ENCODE results near the gene LRP8.
A peak's percentile ranks its signal among the peaks of the same experiment; 100 is the strongest.
"Not testable (repeated sequence)": the region's sequence is repeated elsewhere in the genome, so short reads cannot be mapped to it uniquely, and the experiment has no call there.

Gene LRP8

DNA sequence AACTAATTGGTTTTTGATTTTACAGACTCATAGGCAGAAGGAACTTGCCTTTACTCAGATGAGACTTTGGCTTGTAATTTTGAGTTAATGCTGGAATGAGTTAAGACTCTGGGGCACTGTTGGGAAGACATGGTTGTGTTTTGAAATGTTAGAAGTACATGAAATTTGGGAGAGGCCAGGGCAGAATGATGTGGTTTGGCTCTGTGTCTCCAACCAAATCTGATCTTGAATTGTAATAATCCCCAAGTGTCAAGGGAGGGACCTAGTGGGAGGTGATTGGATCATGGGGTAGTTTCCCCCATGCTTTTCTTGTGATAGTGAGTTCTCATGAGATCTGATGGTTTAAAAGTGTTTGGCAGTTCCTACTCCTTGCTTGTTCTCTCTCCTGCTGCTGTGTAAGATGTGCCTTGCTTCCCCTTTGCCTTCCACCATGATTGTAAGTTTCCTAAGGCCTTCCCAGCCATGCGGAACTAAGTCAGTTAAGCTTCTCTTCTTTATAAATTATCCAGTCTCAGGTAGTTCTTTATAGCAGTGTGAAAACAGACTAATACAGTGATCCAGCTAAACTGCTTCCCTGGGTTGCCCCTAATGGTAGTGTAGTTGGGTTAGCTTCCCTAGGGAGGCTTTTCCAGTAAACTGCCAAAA lies 121.0 kb downstream of the LRP8 start:
- no peak for DNase-seq

DNA sequence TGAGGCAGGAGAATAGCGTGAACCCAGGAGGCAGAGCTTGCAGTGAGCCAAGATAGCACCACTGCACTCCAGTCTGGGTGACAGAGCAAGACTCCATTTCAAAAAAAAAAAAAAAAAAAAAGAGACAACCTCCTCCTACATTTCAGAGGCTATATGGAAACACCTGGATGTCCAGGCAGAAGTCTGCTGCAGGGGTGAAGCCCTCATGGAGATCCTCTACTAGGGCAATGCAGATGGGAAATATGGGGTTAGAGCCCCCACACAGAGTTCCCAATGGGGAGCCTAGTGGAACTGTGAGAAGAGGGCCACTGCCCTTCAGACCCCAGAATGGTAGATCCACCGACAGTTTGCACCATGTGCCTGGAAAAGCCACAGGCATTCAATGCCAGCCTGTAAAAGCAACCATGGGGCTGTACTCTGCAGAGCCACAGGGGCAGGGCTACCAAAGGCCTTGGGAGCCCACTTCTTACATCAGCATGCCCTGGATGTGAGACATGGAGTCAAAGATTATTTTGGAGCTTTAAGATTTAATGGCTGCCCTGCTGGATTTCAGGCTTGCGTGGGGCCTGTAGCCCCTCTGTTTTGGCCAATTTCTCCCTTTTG lies 121.7 kb downstream of the LRP8 start:
- DNase-seq: not testable (repeated sequence)

DNA sequence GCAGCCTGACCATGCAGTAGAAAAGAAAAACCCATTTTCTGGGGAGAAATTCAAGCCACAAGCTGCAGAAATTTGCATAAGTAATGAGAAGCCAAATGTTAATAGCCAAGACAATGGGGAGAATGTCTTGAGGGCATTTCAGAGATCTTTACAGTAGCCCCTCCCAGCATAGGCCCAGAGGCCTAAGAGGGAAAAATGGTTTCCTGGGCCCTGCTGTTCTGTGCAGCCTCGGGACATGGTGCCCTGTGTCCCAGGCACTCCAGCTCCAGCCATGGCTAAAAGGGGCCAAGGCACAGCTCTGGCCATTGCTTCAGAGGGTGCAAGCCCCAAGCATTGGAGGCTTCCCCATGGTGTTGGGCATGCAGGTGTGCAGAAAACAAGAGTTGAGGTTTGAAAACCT lies 122.4 kb downstream of the LRP8 start:
- DNase-seq: not testable (repeated sequence)

DNA sequence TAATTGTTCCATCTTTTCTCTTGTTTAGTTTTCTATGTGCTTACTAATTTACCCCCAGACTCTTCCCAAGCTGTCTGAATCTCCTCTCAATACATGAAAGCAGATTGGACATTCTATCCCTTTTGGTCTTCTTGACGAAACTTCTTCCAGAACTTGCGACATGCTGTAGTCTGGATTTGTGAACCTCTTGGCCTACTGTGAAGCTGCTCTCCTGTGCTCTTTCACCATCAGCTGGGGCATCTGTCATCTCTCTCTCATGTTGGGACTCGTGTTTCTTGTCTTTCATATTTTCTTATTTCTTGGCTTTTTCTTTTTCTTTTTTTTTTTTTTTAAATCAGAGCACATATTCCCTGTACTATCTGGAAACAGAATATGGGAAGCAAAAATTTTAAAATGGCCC lies 124.4 kb downstream of the LRP8 start:
- no peak for DNase-seq

DNA sequence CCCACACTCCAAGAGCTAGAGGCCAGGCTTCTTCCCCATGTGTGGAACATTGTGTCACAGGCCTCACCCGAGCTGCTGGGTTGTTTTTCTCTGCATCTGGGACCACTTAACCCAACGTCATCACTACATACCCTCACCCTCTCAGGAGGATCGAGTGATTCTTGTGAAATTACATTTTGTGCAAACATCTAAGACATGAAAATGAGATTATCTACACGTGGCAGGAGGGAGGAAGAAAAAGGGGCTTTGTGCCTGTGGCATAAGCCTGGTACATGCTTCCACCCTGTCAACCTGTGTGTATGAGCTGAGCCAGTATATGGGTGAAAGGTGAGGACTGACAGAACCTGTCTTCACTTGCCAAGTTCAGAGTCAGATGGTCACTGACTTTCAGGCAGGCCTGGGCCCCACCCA lies 129.6 kb downstream of the LRP8 start:
- DNase-seq: no peak

DNA sequence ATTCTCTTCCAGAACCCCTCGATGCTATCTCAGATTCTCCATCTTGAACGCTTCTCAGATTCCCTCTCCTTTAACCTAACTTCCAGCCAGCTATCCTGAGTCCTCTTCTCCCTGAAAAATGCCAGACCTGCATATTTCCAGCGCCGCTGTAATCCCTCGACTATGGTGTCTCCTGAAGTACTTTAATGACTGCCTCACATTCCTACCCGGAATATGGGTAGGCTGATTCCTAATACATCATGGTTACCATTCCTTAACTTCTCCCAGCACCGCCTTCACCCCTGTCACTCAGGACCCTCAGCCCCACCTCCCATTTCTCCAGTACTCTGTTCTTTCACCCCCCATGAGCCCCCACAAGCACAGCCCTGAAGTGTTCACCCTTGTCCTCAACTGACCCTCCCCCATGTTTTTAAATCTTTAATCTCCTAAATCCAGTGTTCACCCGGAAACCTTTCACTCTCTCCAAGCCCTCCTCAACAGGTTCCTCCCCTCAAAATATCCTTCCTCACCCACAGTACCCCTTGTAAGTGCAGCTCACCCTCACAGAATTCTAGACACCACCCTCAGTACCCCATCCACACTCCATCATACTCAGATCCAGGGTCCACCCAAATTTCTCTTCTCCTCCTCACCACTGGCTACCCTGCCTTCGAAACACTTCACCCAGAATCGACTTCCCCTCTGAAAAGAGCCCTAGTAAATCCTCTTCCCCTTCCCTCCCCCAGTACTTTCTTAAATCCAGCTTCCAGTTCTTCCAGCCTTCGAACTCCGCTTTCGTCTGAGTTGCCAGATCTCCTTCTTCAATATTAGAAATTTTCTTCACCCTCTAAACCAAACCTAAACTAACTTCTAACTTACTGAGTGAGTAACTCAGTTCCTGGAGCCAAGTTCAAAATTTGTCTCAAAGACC lies 130.3 kb downstream of the LRP8 start:
- DNase-seq: no peak

DNA sequence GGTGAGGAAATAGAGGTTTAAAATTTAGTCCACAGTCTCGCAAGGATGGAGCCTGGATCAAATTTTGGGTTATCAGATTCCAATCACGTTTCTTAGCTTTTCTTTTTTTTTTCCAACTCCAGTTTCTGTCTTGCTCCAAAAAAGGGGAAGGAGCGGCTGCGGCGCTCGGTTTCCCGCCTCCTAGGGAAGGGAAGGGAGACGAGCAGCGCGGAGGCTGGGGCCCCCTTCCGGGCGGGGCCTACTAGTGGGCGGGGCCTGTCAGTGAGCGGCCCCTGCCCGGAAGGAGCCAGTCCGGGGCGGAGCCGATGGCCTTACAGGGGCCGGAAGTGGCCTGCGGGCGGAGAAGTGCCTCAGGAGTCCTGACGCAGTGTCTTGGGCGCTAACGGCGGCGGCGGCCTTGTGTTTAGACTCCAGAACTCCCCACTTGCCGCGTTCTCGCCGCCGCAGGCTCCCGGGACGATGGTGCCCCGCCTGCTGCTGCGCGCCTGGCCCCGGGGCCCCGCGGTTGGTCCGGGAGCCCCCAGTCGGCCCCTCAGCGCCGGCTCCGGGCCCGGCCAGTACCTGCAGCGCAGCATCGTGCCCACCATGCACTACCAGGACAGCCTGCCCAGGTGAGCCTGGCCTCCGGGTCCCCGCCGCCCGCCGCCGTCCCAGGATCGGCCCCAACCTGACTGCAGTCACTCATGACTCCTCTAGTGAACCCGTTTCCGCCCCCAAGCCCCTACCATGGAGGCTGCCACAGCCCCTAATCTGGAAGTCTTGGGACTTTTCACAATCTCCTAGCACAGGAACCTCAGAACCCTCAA lies 131.2 kb downstream of the LRP8 start, which contains the start of gene CPT2:
Gene CPT2, plus strand, starts transcription at position 340 of the 806 bp plus-strand sequence. Its CDS starts 120 bp downstream, at position 460.
- DNase-seq: peak; percentile 94

DNA sequence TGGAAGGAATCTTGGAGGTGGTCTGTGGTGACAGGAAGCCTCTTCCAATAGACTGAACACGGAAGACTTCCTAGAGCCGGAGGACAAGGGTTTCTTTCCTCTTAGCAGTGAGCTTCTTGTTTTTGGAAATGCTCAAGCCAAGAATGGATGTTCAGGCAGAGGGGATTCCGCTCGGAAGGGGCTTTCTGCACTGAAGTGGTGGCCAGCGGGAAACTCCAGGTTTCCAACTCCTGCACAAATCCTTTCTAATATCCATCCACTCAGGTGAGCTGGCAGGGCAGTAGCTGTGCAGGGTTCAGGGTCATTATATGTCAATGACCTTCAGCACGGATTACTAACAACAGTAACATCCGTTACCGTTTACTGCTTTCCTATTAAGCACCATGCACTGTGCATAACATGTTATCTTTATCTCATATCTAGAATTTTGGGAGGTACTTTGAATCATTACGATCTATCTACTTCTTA lies 131.8 kb downstream of the LRP8 start:
- DNase-seq: no peak

DNA sequence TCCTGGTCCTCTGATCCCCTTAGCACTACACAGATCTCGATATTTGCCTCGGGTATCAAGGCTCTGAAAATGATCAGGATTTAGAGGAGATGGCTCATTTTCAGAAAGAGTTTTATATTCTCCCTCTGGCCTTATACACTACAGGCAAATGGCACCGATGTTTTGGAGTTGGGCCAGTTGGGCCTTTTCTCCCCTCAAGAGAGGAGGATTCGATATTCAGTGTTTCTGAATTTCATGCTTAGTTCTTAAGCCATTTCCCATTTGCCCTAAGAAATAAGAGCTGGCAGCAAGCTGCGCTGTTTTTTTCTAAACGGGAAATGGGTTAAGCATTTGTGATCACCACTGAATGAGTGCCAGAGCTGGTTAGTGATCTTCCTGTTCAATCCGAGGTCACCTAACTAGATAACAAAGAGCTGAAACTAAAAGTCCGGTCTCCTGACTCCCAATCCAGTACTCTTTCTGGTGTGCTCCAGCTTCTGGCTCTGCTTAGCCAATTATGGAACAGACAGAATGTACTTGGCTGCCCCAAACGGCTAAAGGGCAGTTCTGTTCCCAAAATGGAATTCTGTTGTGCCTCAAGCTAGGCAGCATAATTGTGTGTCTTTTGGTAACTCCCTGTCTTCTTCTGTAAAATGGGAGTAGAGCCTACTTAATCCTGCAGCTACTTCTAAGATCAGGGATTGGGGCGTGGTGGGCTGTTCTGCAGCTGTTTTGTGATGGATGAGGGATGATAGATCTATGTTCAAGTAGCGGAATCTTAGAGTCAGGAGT lies 132.4 kb downstream of the LRP8 start:
- DNase-seq: no peak

Data from activated CD8-positive, alpha-beta memory T cell treated with anti-CD3 and anti-CD28 coated beads, Interleukin-2, amount 50 U/mL, for 48 hours (primary cell).